Activated CD8-positive, alpha-beta T cell treated with anti-CD3 and anti-CD28 coated beads, Interleukin-2, amount 10 ng/mL, durations not matched to agents 7 days and 5 days (primary cell): ENCODE measurements around the gene ANKS1A. TPM values are rescaled to one million over a fixed set of nuclear protein-coding genes. Genes with fewer than 3 reads are reported as not detected.

Experiments
- ATAC-seq: fragments of 150-1000 bp; cut with Tn5 transposase; one replicate; pipeline ENCODE4 v1.10.0; 2021; ENCODE audit warnings: moderate library complexity
- CTCF ChIA-PET: fragments of 350-600 bp; sonication (Branson Sonifier 250); formaldehyde crosslinking; loops from one replicate; lab custom pipeline; 2021; ENCODE audit warnings: antibody characterized with exemption; lab: Charles Lee
- POLR2A ChIA-PET: fragments of 350-600 bp; sonication (Branson Sonifier 250); formaldehyde crosslinking; loops from one replicate; lab custom pipeline; 2021; ENCODE audit warnings: antibody characterized with exemption; lab: Charles Lee
- DNase-seq: peaks from one replicate; pipeline ENCODE4 v3.0.0-alpha.2; 2020
- H3K27ac Mint-ChIP-seq: one replicate; pipeline ENCODE4 v1.8.0; 2021; ENCODE audit warnings: mild to moderate bottlenecking, mixed read lengths
- H3K27me3 Mint-ChIP-seq: one replicate; pipeline ENCODE4 v1.8.0; 2021; ENCODE audit warnings: low read depth, mixed read lengths
- H3K36me3 Mint-ChIP-seq: one replicate; pipeline ENCODE4 v1.8.0; 2021; ENCODE audit warnings: low read depth, mixed read lengths
- H3K4me1 Mint-ChIP-seq: one replicate; pipeline ENCODE4 v1.8.0; 2021; ENCODE audit warnings: low read depth, mixed read lengths
- H3K4me3 Mint-ChIP-seq: one replicate; pipeline ENCODE4 v1.8.0; 2021; ENCODE audit warnings: mild to moderate bottlenecking, mixed read lengths
- H3K9me3 Mint-ChIP-seq: one replicate; pipeline ENCODE4 v1.8.0; 2022; ENCODE audit warnings: mixed read lengths; ENCODE audit not compliant: insufficient read depth
- total RNA-seq, 2 experiments: library from RNA; stranded (reverse); gene quantifications; one replicate each; pipeline ENCODE4 v1.2.3, GENCODE V29; 2021

ANKS1A gene
- total RNA-seq, 2 experiments from 2014 or later = 5.3 to 5.8 TPM

- Mint-ChIP-seq H3K4me1 (no peaks in the 10 kb centered on the region), H3K27ac (no peak overlapping the region), H3K27me3 (no peaks in the 10 kb centered on the region), H3K36me3 (no peaks in the 10 kb centered on the region), H3K4me3 (no peak overlapping the region), H3K9me3 (no peaks in the 10 kb centered on the region)
- ATAC-seq = no peak
- DNase-seq = no peak
- ChIA-PET CTCF (no interaction called here), POLR2A (interaction anchor here (0.7 kb wide), 1 partner anchor 20 kb away, joined by 3 read pairs; no protein-coding TSS in a partner anchor)
These were observed 149.0 kb downstream of the ANKS1A start for GRCh38 chr6:35038076-35038475.

GRCh38 chr6:35040398-35040797 is 151.3 kb downstream of the ANKS1A start:
- DNase-seq (no peak), ATAC-seq (no peak)
- Mint-ChIP-seq H3K27ac (no peak overlapping the region), H3K27me3 (no peaks in the 10 kb centered on the region), H3K4me1 (no peaks in the 10 kb centered on the region), H3K36me3 (no peaks in the 10 kb centered on the region), H3K9me3 (no peaks in the 10 kb centered on the region), H3K4me3 (no peak overlapping the region)
- ChIA-PET POLR2A (no interaction called here), CTCF (interaction anchor here (0.9 kb wide), 1 partner anchor 53 kb away, joined by 3 read pairs; no protein-coding TSS in a partner anchor)

- ChIA-PET CTCF (interaction anchor here (0.9 kb wide), 1 partner anchor 54 kb away, joined by 3 read pairs; no protein-coding TSS in a partner anchor), POLR2A (no interaction called here)
- ATAC-seq (no peak), DNase-seq (no peak)
- Mint-ChIP-seq H3K4me1 (no peaks in the 10 kb centered on the region), H3K36me3 (no peaks in the 10 kb centered on the region), H3K27me3 (no peaks in the 10 kb centered on the region), H3K9me3 (no peaks in the 10 kb centered on the region), H3K4me3 (no peak overlapping the region), H3K27ac (no peak overlapping the region)
These were observed 152.2 kb downstream of the ANKS1A start for GRCh38 chr6:35041086-35041861.

GRCh38 chr6:35042031-35042815 is 153.2 kb downstream of the ANKS1A start:
- Mint-ChIP-seq H3K27ac (no peak overlapping the region), H3K4me1 (no peaks in the 10 kb centered on the region), H3K27me3 (no peaks in the 10 kb centered on the region), H3K4me3 (no peak overlapping the region), H3K36me3 (no peaks in the 10 kb centered on the region), H3K9me3 (no peaks in the 10 kb centered on the region)
- POLR2A ChIA-PET = no interaction called here
- ATAC-seq = no peak
- DNase-seq = no peak
- CTCF ChIA-PET = no interaction called here

GRCh38 chr6:35043381-35044130 is 154.5 kb downstream of the ANKS1A start:
- Mint-ChIP-seq H3K27me3 (no peaks in the 10 kb centered on the region), H3K27ac (no peak overlapping the region), H3K36me3 (no peaks in the 10 kb centered on the region), H3K4me3 (no peak overlapping the region), H3K9me3 (no peaks in the 10 kb centered on the region), H3K4me1 (no peaks in the 10 kb centered on the region)
- CTCF ChIA-PET = interaction anchor here (1.5 kb wide), 1 partner anchor 96 kb away, joined by 6 read pairs; no protein-coding TSS in a partner anchor
- POLR2A ChIA-PET = no interaction called here
- ATAC-seq (no peak), DNase-seq (no peak)

GRCh38 chr6:35044145-35044745 is 155.2 kb downstream of the ANKS1A start:
- H3K4me1 Mint-ChIP-seq = no peaks in the 10 kb centered on the region
- H3K9me3 Mint-ChIP-seq = no peaks in the 10 kb centered on the region
- ChIA-PET POLR2A (no interaction called here), CTCF (interaction anchor here (1.5 kb wide), 1 partner anchor 95 kb away, joined by 6 read pairs; no protein-coding TSS in a partner anchor)
- ATAC-seq = no peak
- no peak for DNase-seq
- H3K36me3 Mint-ChIP-seq = no peaks in the 10 kb centered on the region
- H3K4me3 Mint-ChIP-seq = no peak overlapping the region
- no peaks in the 10 kb centered on the region for H3K27me3 Mint-ChIP-seq
- H3K27ac Mint-ChIP-seq = no peak overlapping the region

GRCh38 chr6:35044761-35045421 is 155.8 kb downstream of the ANKS1A start:
- no peak for ATAC-seq
- CTCF ChIA-PET = interaction anchor here (1.5 kb wide), 1 partner anchor 95 kb away, joined by 6 read pairs; no protein-coding TSS in a partner anchor
- no peaks in the 10 kb centered on the region for H3K9me3 Mint-ChIP-seq
- no peak overlapping the region for H3K27ac Mint-ChIP-seq
- no peaks in the 10 kb centered on the region for H3K27me3 Mint-ChIP-seq
- no peaks in the 10 kb centered on the region for H3K36me3 Mint-ChIP-seq
- no peak for DNase-seq
- no peak overlapping the region for H3K4me3 Mint-ChIP-seq
- POLR2A ChIA-PET = no interaction called here
- H3K4me1 Mint-ChIP-seq = no peaks in the 10 kb centered on the region

- ATAC-seq (no peak), DNase-seq (no peak)
- Mint-ChIP-seq H3K27ac (no peak overlapping the region), H3K4me1 (no peaks in the 10 kb centered on the region), H3K27me3 (no peaks in the 10 kb centered on the region), H3K4me3 (no peak overlapping the region), H3K9me3 (no peaks in the 10 kb centered on the region), H3K36me3 (no peaks in the 10 kb centered on the region)
- POLR2A ChIA-PET = no interaction called here
- CTCF ChIA-PET = no interaction called here
These were observed 157.0 kb downstream of the ANKS1A start for GRCh38 chr6:35046103-35046502.

- Mint-ChIP-seq H3K27ac (no peak overlapping the region), H3K4me3 (no peak overlapping the region), H3K9me3 (no peaks in the 10 kb centered on the region), H3K36me3 (no peaks in the 10 kb centered on the region), H3K27me3 (no peaks in the 10 kb centered on the region), H3K4me1 (no peaks in the 10 kb centered on the region)
- no peak for DNase-seq
- ChIA-PET POLR2A (no interaction called here), CTCF (interaction anchor here (2.0 kb wide), 1 partner anchor 93 kb away, joined by 9 read pairs; no protein-coding TSS in a partner anchor)
- no peak for ATAC-seq
These were observed 157.8 kb downstream of the ANKS1A start for GRCh38 chr6:35046862-35047261.

GRCh38 chr6:35047265-35048011 is 158.4 kb downstream of the ANKS1A start:
- no peak for DNase-seq
- ChIA-PET POLR2A (no interaction called here), CTCF (interaction anchor here (1.3 to 2.0 kb wide), 3 partner anchors 15 to 92 kb away, joined by 5 to 9 read pairs (median 5); no protein-coding TSS in a partner anchor)
- H3K9me3 Mint-ChIP-seq = no peaks in the 10 kb centered on the region
- no peaks in the 10 kb centered on the region for H3K36me3 Mint-ChIP-seq
- no peaks in the 10 kb centered on the region for H3K27me3 Mint-ChIP-seq
- H3K27ac Mint-ChIP-seq = no peak overlapping the region
- no peak overlapping the region for H3K4me3 Mint-ChIP-seq
- no peaks in the 10 kb centered on the region for H3K4me1 Mint-ChIP-seq
- no peak for ATAC-seq
